Osteoblast (primary cell): ENCODE results near the gene MAN2B2. TPM values are rescaled to one million over a fixed set of nuclear protein-coding genes. Genes with fewer than 3 reads are reported as not detected.
"Not testable (repeated sequence)": the region's sequence is repeated elsewhere in the genome, so short reads cannot be mapped to it uniquely, and the experiment has no call there.

Experiments used
- DNase-seq: peaks from one replicate; pipeline ENCODE4 v3.0.0; 2011; ENCODE audit warnings: low spot score, mixed read lengths; ENCODE audit not compliant: insufficient read length; ENCODE audit errors: missing footprints
- H2AFZ ChIP-seq: 2 replicates; pipeline ENCODE4 v1.6.0; 2011; ENCODE audit warnings: mild to moderate bottlenecking, low read length
- H3K27ac ChIP-seq: 2 replicates; pipeline ENCODE4 v1.5.1; 2011; ENCODE audit warnings: mild to moderate bottlenecking, low read depth, low read length, moderate library complexity
- H3K27me3 ChIP-seq: 2 replicates; pipeline ENCODE4 v1.6.0; 2012; ENCODE audit warnings: mild to moderate bottlenecking, control low read depth, inconsistent platforms, low read length, moderate library complexity; ENCODE audit not compliant: insufficient read depth
- H3K36me3 ChIP-seq: 2 replicates; pipeline ENCODE4 v1.5.1; 2011; ENCODE audit warnings: mild to moderate bottlenecking, low read length, control low read depth, moderate library complexity; ENCODE audit not compliant: insufficient read depth
- H3K4me1 ChIP-seq: 2 replicates; pipeline ENCODE4 v1.5.1; 2011; ENCODE audit warnings: mild to moderate bottlenecking, low read length, control low read depth, moderate library complexity; ENCODE audit not compliant: insufficient read depth
- H3K4me2 ChIP-seq: 2 replicates; pipeline ENCODE4 v1.6.0; 2011; ENCODE audit warnings: mild to moderate bottlenecking, low read length; ENCODE audit not compliant: insufficient read depth
- H3K4me3 ChIP-seq: fragments of 200-600 bp; sonication (generic); 3 replicates; pipeline ENCODE4 v1.5.1; 2012; ENCODE audit warnings: mild to moderate bottlenecking, low read length, inconsistent platforms; ENCODE audit not compliant: insufficient read depth
- H3K79me2 ChIP-seq: 2 replicates; pipeline ENCODE4 v1.6.0; 2012; ENCODE audit warnings: mild to moderate bottlenecking, low read length, control low read depth, inconsistent platforms; ENCODE audit not compliant: insufficient read depth
- H3K9me3 ChIP-seq: 2 replicates; pipeline ENCODE4 v1.5.1; 2011; ENCODE audit warnings: low read depth, low read length, control low read depth
- H4K20me1 ChIP-seq: 2 replicates; pipeline ENCODE4 v1.6.0; 2012; ENCODE audit warnings: mild to moderate bottlenecking, low read length, control low read depth; ENCODE audit not compliant: insufficient read depth
- total RNA-seq: library from RNA; depleted of rRNA; stranded (reverse); fragments of >200 nt; gene quantifications from 2 replicates; pipeline ENCODE4 v1.2.3, GENCODE V29; 2012
- TF ChIP-seq, protein P1 (sequence below): IDR thresholded peaks from 2 replicates; pipeline ENCODE4 v1.5.1; 2011; ENCODE audit warnings: mild to moderate bottlenecking, low read depth, low read length, moderate library complexity; ENCODE audit errors: extremely low read depth

The MAN2B2 gene
- total RNA-seq, 1 donor: 28.2 TPM

DNA sequence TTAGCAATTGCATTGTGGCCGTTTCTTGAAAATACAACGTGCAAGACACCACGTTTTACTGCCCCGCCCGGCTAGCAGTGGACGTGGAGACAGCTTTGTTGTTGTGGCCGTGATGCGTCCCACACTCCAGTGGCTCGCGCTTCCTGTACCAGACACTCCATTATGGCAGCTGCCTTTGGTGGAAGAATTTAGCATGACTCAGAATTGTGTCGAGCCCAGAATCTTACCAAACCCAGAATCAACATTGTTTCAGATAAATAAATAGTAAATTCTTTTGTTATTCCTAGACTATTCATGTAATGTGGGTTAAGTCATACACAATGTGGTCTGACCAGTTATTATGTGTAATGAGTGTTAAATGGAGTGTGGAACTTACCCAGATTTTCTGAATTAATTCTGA lies 93.4 kb downstream of the MAN2B2 start:
- H3K9me3 ChIP-seq: no peaks in the 10 kb centered on the region
- no peaks in the 10 kb centered on the region for H3K79me2 ChIP-seq
- TF ChIP-seq, protein P1, sequence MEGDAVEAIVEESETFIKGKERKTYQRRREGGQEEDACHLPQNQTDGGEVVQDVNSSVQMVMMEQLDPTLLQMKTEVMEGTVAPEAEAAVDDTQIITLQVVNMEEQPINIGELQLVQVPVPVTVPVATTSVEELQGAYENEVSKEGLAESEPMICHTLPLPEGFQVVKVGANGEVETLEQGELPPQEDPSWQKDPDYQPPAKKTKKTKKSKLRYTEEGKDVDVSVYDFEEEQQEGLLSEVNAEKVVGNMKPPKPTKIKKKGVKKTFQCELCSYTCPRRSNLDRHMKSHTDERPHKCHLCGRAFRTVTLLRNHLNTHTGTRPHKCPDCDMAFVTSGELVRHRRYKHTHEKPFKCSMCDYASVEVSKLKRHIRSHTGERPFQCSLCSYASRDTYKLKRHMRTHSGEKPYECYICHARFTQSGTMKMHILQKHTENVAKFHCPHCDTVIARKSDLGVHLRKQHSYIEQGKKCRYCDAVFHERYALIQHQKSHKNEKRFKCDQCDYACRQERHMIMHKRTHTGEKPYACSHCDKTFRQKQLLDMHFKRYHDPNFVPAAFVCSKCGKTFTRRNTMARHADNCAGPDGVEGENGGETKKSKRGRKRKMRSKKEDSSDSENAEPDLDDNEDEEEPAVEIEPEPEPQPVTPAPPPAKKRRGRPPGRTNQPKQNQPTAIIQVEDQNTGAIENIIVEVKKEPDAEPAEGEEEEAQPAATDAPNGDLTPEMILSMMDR: no peak
- peaks cover 3% of the 10 kb centered on the region for H4K20me1 ChIP-seq
- H3K27me3 ChIP-seq: peaks cover 17% of the 10 kb centered on the region
- H3K4me2 ChIP-seq: peak overlapping the region; percentile 62
- no peaks in the 10 kb centered on the region for H3K36me3 ChIP-seq
- no peak overlapping the region for H2AFZ ChIP-seq
- H3K4me1 ChIP-seq: peaks cover 17% of the 10 kb centered on the region
- H3K27ac ChIP-seq: no peak overlapping the region
- DNase-seq: peak; percentile 92
- no peak overlapping the region for H3K4me3 ChIP-seq

DNA sequence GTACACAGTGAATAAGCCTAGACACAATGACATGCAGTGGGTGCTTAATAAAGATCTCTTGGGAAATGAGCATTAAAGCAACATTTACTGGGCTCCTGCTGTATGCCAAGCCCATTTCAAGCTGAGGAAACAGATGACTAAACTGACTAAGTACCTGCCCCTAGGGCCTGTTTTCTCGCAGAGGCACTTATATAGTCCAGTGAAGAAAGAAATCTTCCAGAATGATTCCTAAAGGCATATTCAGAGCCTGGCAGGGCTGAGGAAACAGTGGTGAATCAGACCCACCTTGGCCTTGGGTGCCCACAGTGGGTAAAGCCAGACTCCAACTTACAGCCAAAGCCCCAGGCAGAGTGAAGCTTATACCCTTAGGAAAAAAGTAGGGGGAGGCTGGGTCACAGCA lies 96.7 kb downstream of the MAN2B2 start:
- peaks cover 31% of the 10 kb centered on the region for H3K4me1 ChIP-seq
- H3K4me2 ChIP-seq: no peak overlapping the region
- H3K27me3 ChIP-seq: no peaks in the 10 kb centered on the region
- no peak overlapping the region for H2AFZ ChIP-seq
- H3K9me3 ChIP-seq: no peaks in the 10 kb centered on the region
- peaks cover 21% of the 10 kb centered on the region for H3K79me2 ChIP-seq
- no peak overlapping the region for H3K4me3 ChIP-seq
- H3K27ac ChIP-seq: no peak overlapping the region
- H3K36me3 ChIP-seq: peaks cover 7% of the 10 kb centered on the region
- peak; percentile 53 for DNase-seq
- TF ChIP-seq, protein P1: no peak
- peaks cover 21% of the 10 kb centered on the region for H4K20me1 ChIP-seq

DNA sequence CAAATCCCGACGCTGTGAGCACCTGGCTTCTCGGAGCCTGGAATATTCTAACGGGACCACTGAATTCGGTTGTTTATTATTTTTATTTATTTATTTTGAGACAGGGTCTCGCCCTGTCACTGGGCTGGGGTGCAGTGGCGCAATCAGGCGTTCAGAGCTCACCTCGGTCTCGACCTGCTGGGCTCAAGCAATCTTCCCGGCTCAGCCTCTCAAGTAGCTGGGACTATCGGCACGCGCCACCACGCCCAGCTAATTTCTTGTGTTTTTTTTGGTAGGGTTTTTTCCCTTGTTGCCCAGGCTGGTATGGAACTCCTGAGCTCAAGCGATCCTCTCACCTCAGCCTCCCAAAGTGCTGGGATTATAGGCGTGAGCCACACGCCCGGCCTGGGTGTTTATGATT lies 97.1 kb downstream of the MAN2B2 start:
- H3K79me2 ChIP-seq: peaks cover 26% of the 10 kb centered on the region
- no peaks in the 10 kb centered on the region for H3K9me3 ChIP-seq
- TF ChIP-seq, protein P1: no peak
- DNase-seq: no peak
- no peak overlapping the region for H3K4me2 ChIP-seq
- H3K27ac ChIP-seq: no peak overlapping the region
- H3K4me1 ChIP-seq: peaks cover 31% of the 10 kb centered on the region
- peaks cover 7% of the 10 kb centered on the region for H3K36me3 ChIP-seq
- no peak overlapping the region for H2AFZ ChIP-seq
- peaks cover 26% of the 10 kb centered on the region for H4K20me1 ChIP-seq
- H3K4me3 ChIP-seq: no peak overlapping the region
- H3K27me3 ChIP-seq: no peaks in the 10 kb centered on the region

DNA sequence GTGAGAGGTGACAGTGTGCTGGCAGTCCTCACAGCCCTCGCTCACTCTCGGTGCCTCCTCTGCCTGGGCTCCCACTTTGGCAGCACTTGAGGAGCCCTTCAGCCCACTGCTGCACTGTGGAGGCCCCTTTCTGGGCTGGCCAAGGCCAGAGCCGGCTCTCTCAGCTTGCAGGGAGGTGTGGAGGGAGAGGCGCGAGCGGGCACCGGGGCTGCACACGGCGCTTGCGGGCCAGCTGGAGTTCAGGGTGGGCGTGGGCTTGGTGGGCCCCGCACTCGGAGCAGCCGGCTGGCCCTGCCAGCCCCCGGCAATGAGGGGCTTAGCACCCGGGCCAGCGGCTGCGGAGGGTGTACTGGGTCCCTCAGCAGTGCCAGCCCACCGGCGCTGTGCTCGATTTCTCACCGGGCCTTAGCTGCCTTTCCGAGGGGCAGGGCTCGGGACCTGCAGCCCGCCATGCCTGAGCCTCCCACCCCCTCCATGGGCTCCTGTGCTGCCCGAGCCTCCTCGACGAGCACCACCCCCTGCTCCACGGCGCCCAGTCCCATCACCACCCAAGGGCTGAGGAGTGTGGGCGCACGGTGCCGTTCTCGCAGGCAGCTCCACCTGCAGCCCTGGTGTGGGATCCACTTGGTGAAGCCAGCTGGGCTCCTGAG lies 97.7 kb downstream of the MAN2B2 start:
- H4K20me1 ChIP-seq: peaks cover 27% of the 10 kb centered on the region

More for the DNA sequence above, 97.7 kb downstream of the MAN2B2 start:
- not testable (repeated sequence) for H3K36me3 ChIP-seq, H2AFZ ChIP-seq, H3K27ac ChIP-seq, DNase-seq, H3K9me3 ChIP-seq, H3K4me3 ChIP-seq, H3K4me2 ChIP-seq, H3K27me3 ChIP-seq
- peaks cover 28% of the 10 kb centered on the region for H3K79me2 ChIP-seq
- H3K4me1 ChIP-seq: peaks cover 31% of the 10 kb centered on the region

Other genes with a start within 250 kb of the MAN2B2 start
- under 0.01 TPM in 1 of 2 replicates, not detected in the other for gene PPP2R2C, start 102.6 kb upstream of the MAN2B2 start, total RNA-seq
- 94.1 and 95.2 TPM in 2 replicates for gene MRFAP1, start 65.5 kb downstream of the MAN2B2 start, total RNA-seq
- gene S100P, start 118.7 kb downstream of the MAN2B2 start, total RNA-seq: 0.29 and 0.36 TPM in 2 replicates
- 38.0 and 39.2 TPM in 2 replicates for gene MRFAP1L1, start 134.7 kb downstream of the MAN2B2 start, total RNA-seq
- gene BLOC1S4, start 141.0 kb downstream of the MAN2B2 start, total RNA-seq: 10.0 and 10.9 TPM in 2 replicates
- 23.9 and 25.0 TPM in 2 replicates for gene KIAA0232, start 207.5 kb downstream of the MAN2B2 start, total RNA-seq